Measurements from ENCODE around the gene MARCHF5. TPM values are rescaled to one million over a fixed set of nuclear protein-coding genes. Genes with fewer than 3 reads are reported as not detected.

MARCHF5 gene
- polyA plus RNA-seq, 1 donor (not counting 4 experiments of a cell fraction or from before 2014, with no cell fraction given) = 54.1 TPM

- H3K9ac ChIP-seq (ENCODE audit: control insufficient read depth, extremely low read depth, insufficient read depth, low read length) = no peak overlapping the region
- DNase-seq (ENCODE audit: low read depth, low spot score) (no peak), FAIRE-seq (no peak)
- H3K9me1 ChIP-seq (ENCODE audit: control insufficient read depth, extremely low read depth, insufficient read depth, low read length) = no peaks in the 10 kb centered on the region
- H3K27me3 ChIP-seq (ENCODE audit: control insufficient read depth, extremely low read depth, insufficient read depth, low read length) = no peaks in the 10 kb centered on the region
- no peak overlapping the region for H2AFZ ChIP-seq (ENCODE audit: control insufficient read depth, low read length)
- no peaks in the 10 kb centered on the region for H3K4me1 ChIP-seq (ENCODE audit: control insufficient read depth, extremely low read depth, insufficient read depth, low read length)
- H3K79me2 ChIP-seq (ENCODE audit: control insufficient read depth, insufficient read depth, low read length) = no peaks in the 10 kb centered on the region
- no peak overlapping the region for H3K27ac ChIP-seq (ENCODE audit: control insufficient read depth, insufficient read depth, low read length)
- no peaks in the 10 kb centered on the region for H3K9me3 ChIP-seq (ENCODE audit: control insufficient read depth, low read depth, low read length)
- no peak overlapping the region for H3K4me3 ChIP-seq (ENCODE audit: control insufficient read depth in 2 of 3, extremely low read depth in 1 of 3, insufficient read depth in 2 of 3, low read depth in 1 of 3, low read length in 3 of 3)
- dilution Hi-C loops (cut with MboI; ENCODE audit: extremely low pct_ligation_motif_present, low sequenced_read_pairs) = no loop called here
- no peaks in the 10 kb centered on the region for H3K36me3 ChIP-seq (ENCODE audit: control insufficient read depth in 2 of 2, extremely low read depth in 1 of 2, insufficient read depth in 2 of 2, low read length in 2 of 2)
- H3K4me2 ChIP-seq (ENCODE audit: control insufficient read depth, extremely low read depth, insufficient read depth, low read depth, low read length) = no peak overlapping the region
- H4K20me1 ChIP-seq (ENCODE audit: control insufficient read depth, extremely low read depth, insufficient read depth, low read length) = no peaks in the 10 kb centered on the region
- TF ChIP-seq EZH2 (IDR thresholded peaks at IDR 0.05; ENCODE audit: low read length) (no peak), CTCF (optimal IDR thresholded peaks at IDR 0.05 in 1 of 3, IDR thresholded peaks at IDR 0.05 in 1 of 3, conservative IDR thresholded peaks at IDR 0.05 in 1 of 3; ENCODE audit: extremely low read depth in 1 of 3, insufficient read depth in 2 of 3, low read length in 3 of 3) (peak in 1 of 3 experiments; percentile 2)
These were observed 75.5 kb downstream of the MARCHF5 start for GRCh38 chr10:92366412-92367021.

GRCh38 chr10:92377962-92378361, 87.0 kb downstream of the MARCHF5 start:
- H3K27ac ChIP-seq (ENCODE audit: control insufficient read depth, insufficient read depth, low read length) = no peak overlapping the region
- no peaks in the 10 kb centered on the region for H3K9me3 ChIP-seq (ENCODE audit: control insufficient read depth, low read depth, low read length)
- H3K27me3 ChIP-seq (ENCODE audit: control insufficient read depth, extremely low read depth, insufficient read depth, low read length) = no peaks in the 10 kb centered on the region
- no peak for FAIRE-seq
- dilution Hi-C loops (cut with MboI; ENCODE audit: extremely low pct_ligation_motif_present, low sequenced_read_pairs) = no loop called here
- H3K4me2 ChIP-seq (ENCODE audit: control insufficient read depth, extremely low read depth, insufficient read depth, low read depth, low read length) = no peak overlapping the region
- no peak for DNase-seq (ENCODE audit: low read depth, low spot score)
- H3K4me1 ChIP-seq (ENCODE audit: control insufficient read depth, extremely low read depth, insufficient read depth, low read length) = no peaks in the 10 kb centered on the region
- no peak overlapping the region for H2AFZ ChIP-seq (ENCODE audit: control insufficient read depth, low read length)
- H3K79me2 ChIP-seq (ENCODE audit: control insufficient read depth, insufficient read depth, low read length) = no peaks in the 10 kb centered on the region
- no peaks in the 10 kb centered on the region for H3K9me1 ChIP-seq (ENCODE audit: control insufficient read depth, extremely low read depth, insufficient read depth, low read length)
- H3K9ac ChIP-seq (ENCODE audit: control insufficient read depth, extremely low read depth, insufficient read depth, low read length) = no peak overlapping the region
- TF ChIP-seq CTCF (optimal IDR thresholded peaks at IDR 0.05 in 1 of 3, IDR thresholded peaks at IDR 0.05 in 1 of 3, conservative IDR thresholded peaks at IDR 0.05 in 1 of 3; ENCODE audit: extremely low read depth in 1 of 3, insufficient read depth in 2 of 3, low read length in 3 of 3) = no peak
- H3K4me3 ChIP-seq (ENCODE audit: control insufficient read depth in 2 of 3, extremely low read depth in 1 of 3, insufficient read depth in 2 of 3, low read depth in 1 of 3, low read length in 3 of 3) = no peak overlapping the region
- no peaks in the 10 kb centered on the region for H4K20me1 ChIP-seq (ENCODE audit: control insufficient read depth, extremely low read depth, insufficient read depth, low read length)
- no peaks in the 10 kb centered on the region for H3K36me3 ChIP-seq (ENCODE audit: control insufficient read depth in 2 of 2, extremely low read depth in 1 of 2, insufficient read depth in 2 of 2, low read length in 2 of 2)

Data from keratinocyte (primary cell).